Dedifferentiated amniotic fluid mesenchymal stem cell (primary cell): ENCODE data around the gene CERS1.

Experiments
- DNase-seq: peaks from one replicate; pipeline ENCODE4 v3.0.0-alpha.2; 2016; ENCODE audit errors: extremely low spot score

Gene CERS1

GRCh38 chr19:18857223-18857622 is 38.7 kb downstream of the CERS1 start:
- DNase-seq: no peak

- no peak for DNase-seq
Measured at GRCh38 chr19:18856385-18857126, 39.4 kb downstream of the CERS1 start.

GRCh38 chr19:18855647-18856384 is 40.1 kb downstream of the CERS1 start:
- no peak for DNase-seq

GRCh38 chr19:18854982-18855381 is 41.0 kb downstream of the CERS1 start:
- DNase-seq: no peak

GRCh38 chr19:18853755-18854427 is 42.1 kb downstream of the CERS1 start:
- no peak for DNase-seq

GRCh38 chr19:18852648-18853047 is 43.3 kb downstream of the CERS1 start:
- no peak for DNase-seq

GRCh38 chr19:18851673-18852325 is 44.2 kb downstream of the CERS1 start:
- DNase-seq: no peak

GRCh38 chr19:18850471-18851375 is 45.2 kb downstream of the CERS1 start:
- no peak for DNase-seq

- no peak for DNase-seq
Measured at GRCh38 chr19:18849838-18850400, 46.0 kb downstream of the CERS1 start.

- DNase-seq: peak; percentile 47
Measured at GRCh38 chr19:18848878-18849661, 46.9 kb downstream of the CERS1 start.

- DNase-seq: peak; percentile 63
Measured at GRCh38 chr19:18847549-18848463, 48.2 kb downstream of the CERS1 start.

GRCh38 chr19:18846862-18847548 is 49.0 kb downstream of the CERS1 start:
- DNase-seq: peak; percentile 78

GRCh38 chr19:18845961-18846360 is 50.0 kb downstream of the CERS1 start:
- no peak for DNase-seq

- no peak for DNase-seq
Measured at GRCh38 chr19:18844806-18845329, 51.1 kb downstream of the CERS1 start.

- no peak for DNase-seq
Measured at GRCh38 chr19:18843960-18844359, 52.0 kb downstream of the CERS1 start.

GRCh38 chr19:18842166-18842565 is 53.8 kb downstream of the CERS1 start:
- no peak for DNase-seq

GRCh38 chr19:18841400-18841799 is 54.6 kb downstream of the CERS1 start:
- DNase-seq: no peak
